LNCaP clone FGC (cell line): ENCODE results near the gene BBS7.

Source experiments
- DNase-seq: peaks from one replicate; pipeline ENCODE4 v3.0.0-alpha.2; 2011; ENCODE audit warnings: low read depth
- H3K4me3 ChIP-seq: 2 replicates; pipeline ENCODE4 v1.5.1; 2011; ENCODE audit warnings: mild to moderate bottlenecking, low read depth, low read length, control low read depth
- CTCF ChIP-seq: IDR thresholded peaks from 2 replicates; pipeline ENCODE4 v1.5.1; 2012; ENCODE audit warnings: mild to moderate bottlenecking; ENCODE audit not compliant: control insufficient read depth, insufficient read depth; ENCODE audit errors: extremely low read depth

Gene BBS7

DNA sequence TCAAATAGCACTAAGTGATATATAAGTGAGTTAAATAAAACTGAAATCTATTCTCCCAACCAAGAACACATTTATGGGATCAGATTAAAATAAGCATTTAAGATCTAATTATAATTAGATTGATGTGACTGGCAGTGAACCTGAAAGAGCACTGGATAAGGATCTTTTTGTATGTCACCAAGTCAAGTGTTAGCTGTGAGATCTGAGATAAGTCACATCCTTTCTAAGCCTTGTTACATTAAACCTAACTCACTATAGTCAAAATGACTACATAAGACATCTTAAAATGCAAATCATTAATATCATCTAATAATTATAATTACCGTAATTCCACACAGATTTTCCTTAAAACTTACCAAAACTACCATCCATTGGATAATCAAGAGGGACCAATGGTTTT lies 48.2 kb downstream of the BBS7 start:
- no peak for DNase-seq
- TF ChIP-seq CTCF = no peak
- H3K4me3 ChIP-seq = peak overlapping the region; percentile 91

DNA sequence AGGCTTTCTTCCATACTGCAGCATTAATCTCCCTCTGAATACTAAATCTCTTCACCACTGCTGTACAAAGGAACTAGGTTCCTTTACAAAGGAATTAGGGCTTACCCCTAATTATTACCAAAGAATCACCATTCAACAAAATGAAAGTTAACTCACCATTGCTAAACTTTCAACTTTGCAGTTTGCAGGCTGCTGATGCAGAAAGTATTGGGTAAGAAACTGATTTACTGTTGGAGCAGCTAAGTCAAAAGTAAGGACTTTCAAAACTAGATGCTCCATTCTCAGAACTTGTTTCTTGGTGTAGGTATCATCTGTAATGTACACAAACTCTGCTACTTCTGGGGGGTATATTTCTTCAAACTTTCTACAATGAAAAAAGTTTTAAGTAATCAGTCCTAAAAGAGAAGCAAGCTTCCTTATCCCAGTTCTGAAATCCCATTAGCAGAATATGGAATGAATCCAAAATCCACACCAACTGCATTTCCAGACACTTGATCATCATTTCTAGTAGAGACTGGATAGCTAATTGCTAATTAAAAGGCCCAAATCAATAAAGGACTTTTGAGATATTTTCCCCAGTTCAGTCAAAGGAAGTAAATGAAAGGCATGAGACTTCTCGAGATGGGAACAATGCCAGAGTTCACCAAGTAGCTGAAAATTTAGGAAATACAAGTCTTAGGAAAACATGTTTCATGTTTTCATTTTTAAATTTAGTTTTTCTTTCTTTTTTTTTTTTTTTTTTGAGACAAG lies 50.9 kb downstream of the BBS7 start:
- no peak overlapping the region for H3K4me3 ChIP-seq
- no peak for DNase-seq
- TF ChIP-seq CTCF = no peak

DNA sequence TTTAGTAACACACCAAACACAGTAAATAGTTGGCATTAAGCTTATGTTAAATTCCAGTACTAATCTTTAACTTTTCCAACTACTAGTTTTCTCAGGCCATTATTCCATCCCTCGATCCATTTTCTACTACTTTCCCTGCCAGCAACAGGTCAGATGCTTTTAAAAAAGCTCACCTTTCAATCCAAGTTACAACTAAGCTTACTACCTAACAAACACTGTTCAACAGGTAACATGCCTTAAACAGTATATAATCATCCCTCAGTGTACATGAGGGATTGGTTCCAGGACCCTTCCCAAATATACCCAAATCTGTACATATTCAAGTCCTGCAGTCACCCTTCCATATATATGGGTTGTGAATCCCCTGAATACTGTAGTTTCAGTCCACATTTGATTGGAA lies 52.1 kb downstream of the BBS7 start:
- no peak for DNase-seq
- no peak for TF ChIP-seq CTCF
- H3K4me3 ChIP-seq = no peak overlapping the region

DNA sequence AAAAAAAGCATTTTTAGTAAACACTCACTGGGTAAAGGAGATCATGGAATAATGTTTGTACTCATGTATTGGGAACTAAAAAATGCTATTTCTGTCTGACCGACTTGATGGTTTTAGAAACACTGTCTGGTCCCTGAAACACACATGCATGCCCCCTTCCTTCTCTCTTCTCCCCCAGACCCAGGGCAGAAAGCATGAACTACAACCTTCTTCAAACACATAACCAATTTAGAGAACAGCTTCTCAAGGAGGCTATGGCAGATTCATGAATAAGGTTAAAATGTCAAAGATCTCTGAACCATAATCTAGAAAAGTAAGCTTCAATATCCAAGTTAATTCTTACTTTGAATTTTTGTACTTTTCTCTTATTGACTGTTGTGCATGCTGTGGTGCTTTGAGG lies 52.6 kb downstream of the BBS7 start:
- no peak for TF ChIP-seq CTCF
- DNase-seq = no peak
- H3K4me3 ChIP-seq = no peak overlapping the region

GRCh38 chr4:121817006-121817405 lies 53.3 kb downstream of the BBS7 start:
- no peak for DNase-seq
- no peak for TF ChIP-seq CTCF
- no peak overlapping the region for H3K4me3 ChIP-seq

DNA sequence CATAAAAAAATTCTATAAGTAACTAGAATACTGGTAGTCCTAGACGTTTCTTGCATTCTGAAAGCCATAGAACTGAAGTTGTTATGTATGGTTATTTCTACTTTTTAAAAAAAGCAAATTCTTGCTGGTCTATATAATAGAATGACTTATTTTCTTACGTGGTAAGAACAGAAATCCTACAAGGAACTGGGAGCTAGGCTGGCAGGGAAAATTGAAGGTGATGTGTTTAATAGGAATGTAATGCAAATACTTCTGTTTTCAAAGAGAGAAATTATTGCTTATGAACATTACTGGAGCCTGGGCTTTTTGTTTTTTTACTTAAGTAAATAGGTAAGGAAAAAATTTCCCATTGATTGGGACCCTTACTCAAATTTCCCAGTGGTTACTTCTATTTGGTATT lies 55.5 kb downstream of the BBS7 start:
- no peak for DNase-seq
- no peak for TF ChIP-seq CTCF
- no peak overlapping the region for H3K4me3 ChIP-seq

DNA sequence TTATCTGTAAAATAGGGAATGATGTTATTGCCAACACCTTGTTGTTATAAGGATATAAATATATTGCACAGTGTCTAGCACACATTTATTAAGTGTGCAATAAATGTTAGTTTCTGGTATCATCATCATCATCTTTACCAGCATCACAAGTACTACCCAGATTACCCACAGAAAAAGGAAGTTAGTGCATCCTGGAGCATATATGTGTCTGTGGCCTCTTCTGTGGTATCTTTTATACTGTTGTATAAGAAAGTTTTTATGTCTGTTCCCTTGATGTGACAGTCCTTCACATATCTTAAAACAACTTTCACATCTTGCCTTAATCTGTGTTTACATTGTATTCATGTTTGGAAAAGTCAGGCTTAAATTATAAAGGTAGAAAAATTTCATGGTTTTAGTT lies 59.2 kb downstream of the BBS7 start:
- no peak for TF ChIP-seq CTCF
- no peak overlapping the region for H3K4me3 ChIP-seq
- no peak for DNase-seq
